HCT116 (cell line): ENCODE data around the gene CTXN3. TPM values are rescaled to one million over a fixed set of nuclear protein-coding genes. Genes with fewer than 3 reads are reported as not detected.
"Not testable (repeated sequence)": the region's sequence is repeated elsewhere in the genome, so short reads cannot be mapped to it uniquely, and the experiment has no call there.

Experiments
- ATAC-seq: fragments of 200-7000 bp; cut with Tn5 transposase; 2 replicates; pipeline ENCODE4 v1.9.1; 2020; ENCODE audit warnings: mild to moderate bottlenecking, moderate library complexity
- BruUV-seq: library from RNA; stranded (reverse); fragments of 400-500 nt; replicated peaks from 2 replicates; lab custom pipeline; 2021; lab: Mats Ljungman, UMichigan
- CTCF ChIA-PET: fragments of 300-600 bp; sonication (Branson Sonifier 250); formaldehyde crosslinking; loops from one replicate; lab custom pipeline; 2021; ENCODE audit warnings: antibody characterized with exemption; lab: Charles Lee
- POLR2A ChIA-PET: fragments of 300-600, 350-600 bp; sonication (Branson Sonifier 250); formaldehyde crosslinking; loops from one replicate; lab custom pipeline; 2021; ENCODE audit warnings: antibody characterized with exemption; lab: Charles Lee
- RAD21 ChIA-PET, 2 experiments: fragments of 300-600 bp; sonication (Branson Sonifier 250); formaldehyde crosslinking; loops; one replicate each; lab custom pipeline; 2023; ENCODE audit warnings: low total read pairs in 2 of 2; ENCODE audit not compliant: uncharacterized antibody in 2 of 2, unreplicated experiment in 2 of 2, low non-redundant PET in 1 of 2; lab: Charles Lee
- DNase-seq: peaks from one replicate; pipeline ENCODE4 v3.0.0-alpha.2; 2010; ENCODE audit warnings: low read depth, low spot score
- H2AFZ ChIP-seq: fragments of 200-600 bp; shearing (Covaris generic), sonication (generic); 2 replicates; pipeline ENCODE4 v1.6.1; 2017; ENCODE audit warnings: low read depth, mixed run types, mixed read lengths, antibody characterized with exemption, low read length; ENCODE audit not compliant: poor library complexity, severe bottlenecking
- H3K27ac ChIP-seq: 2 replicates; pipeline ENCODE4 v1.5.1; 2012; ENCODE audit warnings: low read depth, low read length
- H3K27me3 ChIP-seq: fragments of 200-600 bp; sonication (generic); 2 replicates; pipeline ENCODE4 v1.6.1; 2016; ENCODE audit warnings: mixed run types, low read length, mixed read lengths; ENCODE audit not compliant: insufficient read depth
- H3K36me3 ChIP-seq, 2 experiments: fragments of 200-500 bp in 1 of 2; fragments of 200-600 bp in 1 of 2; sonication (Bioruptor generic) in 1 of 2; sonication (generic) in 1 of 2; 2 replicates each; pipeline versions ENCODE4 v1.5.1 to v1.6.1; 2014 to 2016; ENCODE audit warnings: low read length in 2 of 2, inconsistent platforms in 1 of 2, mixed read lengths in 1 of 2, mixed run types in 1 of 2; ENCODE audit not compliant: insufficient read depth in 2 of 2, control insufficient read depth in 1 of 2
- H3K4me1 ChIP-seq, 2 experiments: fragments of 200-600 bp in 1 of 2; sonication (generic) in 1 of 2; 2 replicates each; pipeline versions ENCODE4 v1.5.1 to v1.6.1; 2012 to 2017; ENCODE audit warnings: low read length in 2 of 2, inconsistent platforms in 1 of 2, mild to moderate bottlenecking in 1 of 2, mixed read lengths in 1 of 2, mixed run types in 1 of 2, moderate library complexity in 1 of 2; ENCODE audit not compliant: insufficient read depth in 2 of 2, control insufficient read depth in 1 of 2
- H3K4me2 ChIP-seq: fragments of 200-600 bp; sonication (generic); 2 replicates; pipeline ENCODE4 v1.6.1; 2017; ENCODE audit warnings: mixed run types, low read length, mixed read lengths
- H3K4me3 ChIP-seq, 2 experiments: fragments of 200-600 bp in 1 of 2; sonication (generic) in 1 of 2; replicated peaks in 1 of 2; 2 replicates each; pipeline ENCODE4 v1.5.1; 2011 to 2016; ENCODE audit warnings: low read length in 2 of 2, control low read depth in 1 of 2, low read depth in 1 of 2, mild to moderate bottlenecking in 1 of 2, mixed read lengths in 1 of 2, mixed run types in 1 of 2
- H3K79me2 ChIP-seq: fragments of 200-600 bp; sonication (generic); 2 replicates; pipeline ENCODE4 v1.6.1; 2017; ENCODE audit warnings: mild to moderate bottlenecking, mixed run types, low read length, moderate library complexity, mixed read lengths; ENCODE audit not compliant: insufficient read depth
- H3K9ac ChIP-seq: fragments of 200-600 bp; sonication (generic); 2 replicates; pipeline ENCODE4 v1.6.1; 2016; ENCODE audit warnings: low read length, mixed read lengths
- H3K9me2 ChIP-seq: fragments of 200-600 bp; sonication (generic), shearing (Covaris generic); 2 replicates; pipeline ENCODE4 v1.6.1; 2017; ENCODE audit warnings: mixed run types, mild to moderate bottlenecking, moderate library complexity; ENCODE audit not compliant: insufficient read depth
- H3K9me3 ChIP-seq, 2 experiments: fragments of 200-500 bp in 1 of 2; fragments of 200-600 bp in 1 of 2; sonication (Bioruptor generic) in 1 of 2; sonication (generic) in 1 of 2; 2 replicates each; pipeline ENCODE4 v1.6.1; 2014 to 2017; ENCODE audit warnings: low read length in 2 of 2, mixed read lengths in 2 of 2, inconsistent platforms in 1 of 2, low read depth in 1 of 2, mild to moderate bottlenecking in 1 of 2, mixed run types in 1 of 2, moderate library complexity in 1 of 2; ENCODE audit not compliant: control insufficient read depth in 1 of 2, insufficient read depth in 1 of 2
- H4K20me1 ChIP-seq: fragments of 200-600 bp; sonication (generic), shearing (Covaris generic); 2 replicates; pipeline ENCODE4 v1.6.1; 2017; ENCODE audit warnings: mixed run types, mild to moderate bottlenecking, moderate library complexity; ENCODE audit not compliant: insufficient read depth
- ZFX ChIP-seq: fragments of 450-650 bp; IDR thresholded peaks from 2 replicates; pipeline ENCODE4 v1.6.1; 2017
- intact Hi-C: fragments of 100-400 bp; cut with micrococcal nuclease; formaldehyde crosslinking; loops from 2 replicates; pipeline ENCODE4 v1.10.0; 2022
- total RNA-seq: library from RNA; stranded (reverse); gene quantifications from one replicate; pipeline ENCODE4 v1.2.1, GENCODE V29; 2021; ENCODE audit not compliant: unreplicated experiment
- TF ChIP-seq, protein P1 (sequence below): IDR thresholded peaks from 2 replicates; pipeline ENCODE4 v1.6.1; 2011; ENCODE audit warnings: mild to moderate bottlenecking, low read length, moderate library complexity; ENCODE audit not compliant: insufficient replicate concordance; ENCODE audit errors: extremely low read depth
- TF ChIP-seq, protein P2 (sequence below): IDR thresholded peaks from 2 replicates; pipeline ENCODE4 v1.6.1; 2012

CTXN3 gene
- total RNA-seq, 1 experiment from 2014 or later = not detected

DNA sequence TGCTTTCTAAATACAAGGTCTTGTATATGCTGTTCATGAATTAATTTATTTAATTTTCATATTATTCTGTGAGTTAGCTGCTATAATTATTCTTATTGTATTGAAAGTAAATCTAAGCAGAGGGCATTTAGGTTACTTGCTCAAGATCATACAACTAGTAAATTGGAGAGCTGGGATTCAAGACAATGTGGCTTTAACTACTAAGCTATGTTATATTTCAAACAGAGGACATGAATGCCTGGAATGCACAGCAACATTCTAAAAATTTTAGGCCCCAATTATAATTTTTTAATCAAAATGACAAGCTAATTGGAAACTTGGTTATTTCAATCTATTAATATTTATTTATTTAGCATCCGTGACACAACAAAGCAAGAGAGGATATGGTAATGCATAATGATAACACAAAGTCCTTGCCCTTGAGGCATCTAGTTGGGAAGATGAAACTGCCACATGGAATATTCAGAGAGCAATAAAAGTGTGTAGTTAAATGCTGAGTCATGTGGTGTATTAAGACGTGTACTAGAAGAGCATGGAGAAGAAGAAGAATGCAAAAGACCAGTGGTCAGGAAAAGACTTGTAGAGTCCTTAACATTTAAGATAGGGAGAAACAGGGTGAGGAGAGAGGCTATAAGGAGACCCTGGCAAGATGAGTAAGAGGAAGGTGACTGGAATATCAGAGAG lies 24.4 kb downstream of the CTXN3 start (continued):
- TF ChIP-seq, protein P1, sequence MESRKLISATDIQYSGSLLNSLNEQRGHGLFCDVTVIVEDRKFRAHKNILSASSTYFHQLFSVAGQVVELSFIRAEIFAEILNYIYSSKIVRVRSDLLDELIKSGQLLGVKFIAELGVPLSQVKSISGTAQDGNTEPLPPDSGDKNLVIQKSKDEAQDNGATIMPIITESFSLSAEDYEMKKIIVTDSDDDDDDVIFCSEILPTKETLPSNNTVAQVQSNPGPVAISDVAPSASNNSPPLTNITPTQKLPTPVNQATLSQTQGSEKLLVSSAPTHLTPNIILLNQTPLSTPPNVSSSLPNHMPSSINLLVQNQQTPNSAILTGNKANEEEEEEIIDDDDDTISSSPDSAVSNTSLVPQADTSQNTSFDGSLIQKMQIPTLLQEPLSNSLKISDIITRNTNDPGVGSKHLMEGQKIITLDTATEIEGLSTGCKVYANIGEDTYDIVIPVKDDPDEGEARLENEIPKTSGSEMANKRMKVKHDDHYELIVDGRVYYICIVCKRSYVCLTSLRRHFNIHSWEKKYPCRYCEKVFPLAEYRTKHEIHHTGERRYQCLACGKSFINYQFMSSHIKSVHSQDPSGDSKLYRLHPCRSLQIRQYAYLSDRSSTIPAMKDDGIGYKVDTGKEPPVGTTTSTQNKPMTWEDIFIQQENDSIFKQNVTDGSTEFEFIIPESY = no peak
- TF ChIP-seq ZFX = no peak
- TF ChIP-seq, protein P2, sequence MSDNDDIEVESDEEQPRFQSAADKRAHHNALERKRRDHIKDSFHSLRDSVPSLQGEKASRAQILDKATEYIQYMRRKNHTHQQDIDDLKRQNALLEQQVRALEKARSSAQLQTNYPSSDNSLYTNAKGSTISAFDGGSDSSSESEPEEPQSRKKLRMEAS = no peak

DNA sequence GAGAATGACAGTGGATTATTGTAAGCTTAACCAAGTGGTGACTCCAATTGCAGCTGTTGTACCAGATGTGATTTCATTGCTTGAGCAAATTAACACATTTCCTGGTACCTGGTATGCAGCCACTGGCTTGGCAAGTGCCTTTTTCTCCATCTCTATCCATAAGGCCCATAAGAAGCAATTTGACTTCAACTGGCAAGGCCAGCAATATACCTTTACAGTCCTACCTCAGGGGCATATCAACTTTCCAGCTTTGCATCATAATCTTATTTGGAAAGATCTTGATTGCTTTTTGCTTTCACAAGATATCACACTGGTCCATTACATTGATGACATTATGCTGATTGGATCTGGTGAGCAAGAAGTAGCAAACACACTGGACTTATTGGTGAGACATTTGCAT lies 28.1 kb downstream of the CTXN3 start:
- ATAC-seq, POLR2A ChIA-PET, H3K27ac ChIP-seq, H3K4me1 ChIP-seq, H3K9me2 ChIP-seq, DNase-seq, H3K36me3 ChIP-seq, H3K4me2 ChIP-seq, H3K9ac ChIP-seq, BruUV-seq, H2AFZ ChIP-seq, H3K9me3 ChIP-seq, H3K27me3 ChIP-seq, H3K79me2 ChIP-seq, H4K20me1 ChIP-seq, CTCF ChIA-PET, RAD21 ChIA-PET, H3K4me3 ChIP-seq: not testable (repeated sequence)
- intact Hi-C loops = loop anchor here (5.0 kb wide), 1 partner anchor 135 kb away; no protein-coding TSS in a partner anchor

DNA sequence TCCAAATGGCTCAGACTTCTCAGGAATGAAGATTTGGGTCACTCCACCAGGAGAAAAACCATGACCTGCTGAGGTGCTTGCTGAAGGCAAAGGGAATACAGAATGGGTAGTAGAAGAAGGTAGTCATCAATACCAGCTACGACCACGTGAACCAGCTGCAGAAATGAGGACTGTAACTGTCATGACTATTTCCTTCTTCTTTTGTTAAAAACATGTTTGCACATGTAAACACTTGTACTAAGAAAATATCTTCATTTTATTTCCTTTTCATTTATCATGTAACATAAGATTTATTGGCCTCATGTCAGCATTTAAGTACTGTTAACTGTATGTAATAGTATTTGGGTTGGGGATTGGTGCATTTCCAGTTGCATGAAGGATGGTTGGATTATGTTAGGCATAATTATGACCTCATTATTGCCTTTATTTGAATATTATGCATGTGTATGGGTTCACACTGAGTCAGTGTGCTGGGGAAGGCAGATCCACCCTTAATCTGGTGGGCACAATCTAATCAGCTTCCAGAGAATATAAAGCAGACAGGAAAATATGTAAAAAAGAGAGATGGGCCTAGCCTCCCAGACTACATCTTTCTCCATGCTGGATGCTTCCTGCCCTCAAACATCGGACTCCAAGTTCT lies 30.9 kb downstream of the CTXN3 start:
- H3K9ac ChIP-seq, H3K36me3 ChIP-seq, H3K27ac ChIP-seq, H3K79me2 ChIP-seq, H3K9me3 ChIP-seq, H4K20me1 ChIP-seq, H2AFZ ChIP-seq, RAD21 ChIA-PET, DNase-seq, CTCF ChIA-PET, H3K9me2 ChIP-seq, H3K4me1 ChIP-seq, H3K4me2 ChIP-seq, ATAC-seq, H3K27me3 ChIP-seq, H3K4me3 ChIP-seq, BruUV-seq, POLR2A ChIA-PET: not testable (repeated sequence)
- intact Hi-C loops = loop anchor here (5.0 kb wide), 1 partner anchor 132 kb away; no protein-coding TSS in a partner anchor
